Measurements from ENCODE around the gene PLEKHG5. TPM values are rescaled to one million over a fixed set of nuclear protein-coding genes. Genes with fewer than 3 reads are reported as not detected.

PLEKHG5 gene
- total and polyA plus RNA-seq, 2 donors (not counting 1 experiment from before 2014, with no cell fraction given) = 0.13 to 0.20 TPM

DNA sequence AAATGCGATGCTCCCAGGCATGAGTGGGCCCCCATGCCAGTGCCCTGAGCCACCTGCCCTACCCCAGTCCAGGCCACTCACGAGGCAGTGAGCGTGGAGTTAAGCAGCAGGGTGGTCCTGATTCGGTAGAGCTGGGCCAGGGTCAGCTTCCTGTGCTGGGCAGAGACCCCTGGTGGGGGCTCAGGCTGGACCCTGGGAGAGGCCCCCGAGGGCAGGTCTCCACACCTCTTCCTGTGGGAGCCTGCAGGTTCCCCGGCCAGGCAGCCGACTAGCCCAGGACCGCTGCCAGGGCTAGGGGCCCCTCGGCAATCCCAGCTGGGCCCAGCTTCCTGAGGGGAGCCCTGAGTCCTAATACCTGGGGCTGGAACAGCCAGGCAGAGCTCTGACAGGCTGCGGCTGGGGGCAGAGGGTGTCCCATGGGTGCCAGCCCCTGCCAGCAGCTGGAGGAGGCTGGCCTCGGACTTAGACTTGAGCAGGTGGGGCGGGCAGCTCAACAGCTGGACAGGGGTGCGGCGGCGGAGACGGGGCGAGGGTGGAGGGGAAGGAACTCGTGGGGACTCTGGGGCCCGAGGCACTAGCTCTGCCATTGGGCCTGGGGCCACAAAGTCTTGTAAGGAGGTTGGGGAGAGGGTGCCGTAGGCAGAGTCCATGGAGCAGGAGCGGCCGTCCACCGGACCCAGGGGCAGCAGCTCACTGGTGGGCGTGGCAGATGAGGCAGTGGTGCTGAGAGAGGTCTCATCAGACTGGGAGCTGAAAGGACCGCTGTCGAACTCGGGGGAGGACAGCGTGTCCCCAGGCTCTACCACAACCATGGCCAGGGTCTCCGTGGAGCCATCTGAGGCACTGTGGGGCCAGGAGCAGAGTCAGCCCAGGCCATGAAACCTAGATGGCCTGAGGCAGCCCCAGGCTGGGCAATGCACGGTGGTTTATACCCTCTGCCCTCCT lies 23.5 kb downstream of the PLEKHG5 start:
- no peak overlapping the region for H3K4me3 Mint-ChIP-seq
- H3K9me3 ChIP-seq (ENCODE audit: control extremely low read depth in 1 of 3, control insufficient read depth in 2 of 3, insufficient read depth in 1 of 3, low read length in 2 of 3) = peaks cover 0 to 5% (median 0%) of the 10 kb centered on the region in 3 donors
- TF ChIP-seq, protein P1, sequence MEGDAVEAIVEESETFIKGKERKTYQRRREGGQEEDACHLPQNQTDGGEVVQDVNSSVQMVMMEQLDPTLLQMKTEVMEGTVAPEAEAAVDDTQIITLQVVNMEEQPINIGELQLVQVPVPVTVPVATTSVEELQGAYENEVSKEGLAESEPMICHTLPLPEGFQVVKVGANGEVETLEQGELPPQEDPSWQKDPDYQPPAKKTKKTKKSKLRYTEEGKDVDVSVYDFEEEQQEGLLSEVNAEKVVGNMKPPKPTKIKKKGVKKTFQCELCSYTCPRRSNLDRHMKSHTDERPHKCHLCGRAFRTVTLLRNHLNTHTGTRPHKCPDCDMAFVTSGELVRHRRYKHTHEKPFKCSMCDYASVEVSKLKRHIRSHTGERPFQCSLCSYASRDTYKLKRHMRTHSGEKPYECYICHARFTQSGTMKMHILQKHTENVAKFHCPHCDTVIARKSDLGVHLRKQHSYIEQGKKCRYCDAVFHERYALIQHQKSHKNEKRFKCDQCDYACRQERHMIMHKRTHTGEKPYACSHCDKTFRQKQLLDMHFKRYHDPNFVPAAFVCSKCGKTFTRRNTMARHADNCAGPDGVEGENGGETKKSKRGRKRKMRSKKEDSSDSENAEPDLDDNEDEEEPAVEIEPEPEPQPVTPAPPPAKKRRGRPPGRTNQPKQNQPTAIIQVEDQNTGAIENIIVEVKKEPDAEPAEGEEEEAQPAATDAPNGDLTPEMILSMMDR (IDR thresholded peaks at IDR 0.05) = no peak
- TF ChIP-seq EZH2 (IDR thresholded peaks at IDR 0.05; ENCODE audit: borderline replicate concordance, insufficient read depth, low read depth, low read length, poor library complexity, severe bottlenecking) = no peak
- no peaks in the 10 kb centered on the region for H3K9me3 Mint-ChIP-seq (ENCODE audit: insufficient read depth)
- intact Hi-C loops (cut with micrococcal nuclease) = no loop called here
- ChIA-PET CTCF (interaction anchor here (1.2 to 1.3 kb wide), 2 partner anchors 8 to 29 kb away, joined by 3 read pairs; no protein-coding TSS in a partner anchor), POLR2A (no interaction called here)
- no peak overlapping the region for H2AFZ ChIP-seq (ENCODE audit: insufficient read depth, low read depth, low read length, poor library complexity, severe bottlenecking)
- H3K4me3 ChIP-seq (ENCODE audit: control extremely low read depth in 1 of 5, extremely low read depth in 1 of 5, insufficient read depth in 1 of 5, low read depth in 2 of 5, low read length in 4 of 5) = no peak overlapping the region
- no peaks in the 10 kb centered on the region for H3K79me2 ChIP-seq (ENCODE audit: control insufficient read depth, insufficient read depth, low read length)
- H3K27ac ChIP-seq (ENCODE audit: low read length in 2 of 2) = no peak overlapping the region
- 92% methylated on average over 30 of the region's 30 CpGs for WGBS (ENCODE audit: insufficient coverage)
- H3K9ac ChIP-seq (ENCODE audit: low read length) = no peak overlapping the region
- peaks cover 0 to 23% (median 8%) of the 10 kb centered on the region in 4 experiments for H3K27me3 ChIP-seq (replicated peaks in 1 of 4; ENCODE audit: control extremely low read depth in 1 of 4, control insufficient read depth in 3 of 4, insufficient read depth in 4 of 4, low read length in 3 of 4)
- ATAC-seq (ENCODE audit: low read depth) (no peak), DNase-seq (no peak)
- H3K4me2 ChIP-seq (replicated peaks; ENCODE audit: low read depth, low read length, poor library complexity, severe bottlenecking) = no peak overlapping the region
- no peak overlapping the region for H3K27ac Mint-ChIP-seq
- H3K27me3 Mint-ChIP-seq = peaks cover 19% of the 10 kb centered on the region
- no peaks in the 10 kb centered on the region for H4K20me1 ChIP-seq (ENCODE audit: control insufficient read depth, insufficient read depth, low read length, poor library complexity, severe bottlenecking)
- no peaks in the 10 kb centered on the region for H3K36me3 ChIP-seq (replicated peaks in 1 of 2; ENCODE audit: control extremely low read depth in 1 of 2, control insufficient read depth in 1 of 2, extremely low read depth in 1 of 2, insufficient read depth in 2 of 2, low read length in 1 of 2)
- H3K4me1 ChIP-seq (ENCODE audit: control insufficient read depth in 2 of 2, insufficient read depth in 2 of 2, low read length in 2 of 2) = peaks cover 0 to 8% of the 10 kb centered on the region in 2 donors
- peaks cover 3% of the 10 kb centered on the region for H3K4me1 Mint-ChIP-seq

DNA sequence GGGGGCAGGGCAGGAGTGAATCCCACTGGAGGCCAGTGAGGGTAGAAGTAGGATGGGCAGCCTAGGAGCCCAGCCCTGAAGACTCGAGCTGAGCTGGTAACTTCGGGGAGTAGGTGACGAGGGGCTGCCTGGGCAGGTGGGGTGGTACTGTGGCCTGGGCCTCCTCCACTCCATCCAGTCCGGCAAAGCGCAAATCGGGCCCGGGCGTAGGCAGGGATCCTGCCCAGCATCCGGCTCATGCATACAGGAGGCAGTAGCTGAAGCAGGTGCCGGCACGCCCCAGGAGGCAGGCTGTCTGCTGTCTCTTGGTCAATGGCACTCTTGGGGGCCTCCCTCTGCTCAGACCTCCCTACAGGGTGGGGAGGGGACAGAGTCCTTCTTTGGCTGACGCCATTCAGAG lies 24.2 kb downstream of the PLEKHG5 start:
- H3K27ac ChIP-seq (ENCODE audit: low read length in 2 of 2) = no peak overlapping the region
- ChIA-PET POLR2A (no interaction called here), CTCF (interaction anchor here (1.3 kb wide), 1 partner anchor 9 kb away, joined by 3 read pairs; no protein-coding TSS in a partner anchor)
- Mint-ChIP-seq H3K4me3 (no peak overlapping the region), H3K4me1 (peaks cover 5% of the 10 kb centered on the region), H3K27ac (no peak overlapping the region), H3K27me3 (peaks cover 25% of the 10 kb centered on the region), H3K9me3 (ENCODE audit: insufficient read depth) (no peaks in the 10 kb centered on the region)
- peaks cover 0 to 8% of the 10 kb centered on the region in 2 donors for H3K4me1 ChIP-seq (ENCODE audit: control insufficient read depth in 2 of 2, insufficient read depth in 2 of 2, low read length in 2 of 2)
- no peaks in the 10 kb centered on the region for H3K36me3 ChIP-seq (replicated peaks in 1 of 2; ENCODE audit: control extremely low read depth in 1 of 2, control insufficient read depth in 1 of 2, extremely low read depth in 1 of 2, insufficient read depth in 2 of 2, low read length in 1 of 2)
- 93% methylated on average over 12 of the region's 12 CpGs for WGBS (ENCODE audit: insufficient coverage)
- H3K4me2 ChIP-seq (replicated peaks; ENCODE audit: low read depth, low read length, poor library complexity, severe bottlenecking) = no peak overlapping the region
- ATAC-seq (ENCODE audit: low read depth) (no peak), DNase-seq (no peak)
- H3K9me3 ChIP-seq (ENCODE audit: control extremely low read depth in 1 of 3, control insufficient read depth in 2 of 3, insufficient read depth in 1 of 3, low read length in 2 of 3) = peaks cover 0 to 5% (median 0%) of the 10 kb centered on the region in 3 donors
- H2AFZ ChIP-seq (ENCODE audit: insufficient read depth, low read depth, low read length, poor library complexity, severe bottlenecking) = no peak overlapping the region
- H3K9ac ChIP-seq (ENCODE audit: low read length) = no peak overlapping the region
- no peak for TF ChIP-seq EZH2 (IDR thresholded peaks at IDR 0.05; ENCODE audit: borderline replicate concordance, insufficient read depth, low read depth, low read length, poor library complexity, severe bottlenecking)
- TF ChIP-seq, protein P1 (IDR thresholded peaks at IDR 0.05) = no peak
- intact Hi-C loops (cut with micrococcal nuclease) = no loop called here
- no peaks in the 10 kb centered on the region for H3K79me2 ChIP-seq (ENCODE audit: control insufficient read depth, insufficient read depth, low read length)
- H4K20me1 ChIP-seq (ENCODE audit: control insufficient read depth, insufficient read depth, low read length, poor library complexity, severe bottlenecking) = no peaks in the 10 kb centered on the region
- H3K27me3 ChIP-seq (replicated peaks in 1 of 4; ENCODE audit: control extremely low read depth in 1 of 4, control insufficient read depth in 3 of 4, insufficient read depth in 4 of 4, low read length in 3 of 4) = peaks cover 0 to 24% (median 10%) of the 10 kb centered on the region in 4 experiments
- H3K4me3 ChIP-seq (ENCODE audit: control extremely low read depth in 1 of 5, extremely low read depth in 1 of 5, insufficient read depth in 1 of 5, low read depth in 2 of 5, low read length in 4 of 5) = no peak overlapping the region

All from B cell (primary cell).